Spinal cord (tissue), 10 donors: Measurements from ENCODE around the gene HMCN2. TPM values are rescaled to one million over a fixed set of nuclear protein-coding genes. Genes with fewer than 3 reads are reported as not detected.

Experiments
- DNase-seq, 6 donors: peaks; one replicate each; pipeline versions ENCODE4 v3.0.0 to v3.0.0-alpha.2; 2013 to 2015; ENCODE audit warnings: low spot score in 6 of 6, low read depth in 4 of 6
- H3K27ac ChIP-seq: one replicate; pipeline ENCODE4 v1.5.1; 2013; ENCODE audit warnings: low read depth, low read length, control low read depth
- H3K27me3 ChIP-seq: one replicate; pipeline ENCODE4 v1.6.1; 2013; ENCODE audit warnings: low read length; ENCODE audit not compliant: control insufficient read depth, insufficient read depth
- H3K36me3 ChIP-seq: one replicate; pipeline ENCODE4 v1.6.1; 2013; ENCODE audit warnings: low read length; ENCODE audit not compliant: control insufficient read depth, insufficient read depth
- H3K4me1 ChIP-seq: one replicate; pipeline ENCODE4 v1.6.1; 2013; ENCODE audit warnings: low read length; ENCODE audit not compliant: control insufficient read depth, insufficient read depth
- H3K4me3 ChIP-seq: one replicate; pipeline ENCODE4 v1.5.1; 2013; ENCODE audit warnings: low read depth, low read length, control low read depth
- H3K9me3 ChIP-seq: one replicate; pipeline ENCODE4 v1.6.1; 2013; ENCODE audit warnings: low read length; ENCODE audit not compliant: control insufficient read depth, insufficient read depth
- WGBS: methylation state at CpG from one replicate; pipeline ENCODE4 v1.1.5; 2013; ENCODE audit warnings: missing lambda C conversion rate; ENCODE audit not compliant: insufficient coverage; 5-methylcytosine and 5-hydroxymethylcytosine counted together
- polyA plus RNA-seq, 2 donors: library from polyadenylated mRNA; unstranded; fragments of 120-200 nt; gene quantifications; one replicate each; pipeline ENCODE4 v1.2.1, GENCODE V29; 2013; ENCODE audit not compliant: insufficient read length in 2 of 2
- total RNA-seq, 2 donors: library from RNA; depleted of rRNA in 1 of 2; stranded (reverse); fragments of 120-200 nt in 1 of 2; fragments of >200 nt in 1 of 2; gene quantifications; one replicate each; pipeline versions ENCODE4 v1.2.3 to v1.2.4, GENCODE V29; 2013 to 2014
- donor health status: healthy.

Gene HMCN2
- total and polyA plus RNA-seq, 4 donors, result 0.88 to 5.9 (median 3.5) TPM

DNA sequence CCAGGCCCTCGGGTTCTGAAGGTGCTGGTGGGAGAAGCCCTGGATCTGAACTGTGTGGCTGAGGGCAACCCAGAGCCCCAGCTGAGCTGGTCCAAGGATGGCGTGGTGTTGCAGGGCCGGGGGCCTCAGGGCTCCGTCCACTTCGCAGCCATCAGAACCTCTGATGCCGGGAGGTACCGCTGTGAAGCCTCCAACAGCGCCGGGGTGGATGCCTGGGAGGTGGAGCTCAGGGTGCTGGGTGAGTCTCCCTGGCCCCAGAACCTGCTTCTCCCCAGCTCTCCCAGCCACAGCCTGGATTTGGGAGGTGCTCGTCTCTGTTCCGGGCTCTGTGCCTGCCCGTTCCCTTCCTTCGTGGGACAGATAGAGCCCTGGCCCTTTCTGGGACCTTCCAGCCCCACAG, 75.6 kb downstream of the HMCN2 start:
- 86% methylated on average over 12 of the region's 13 CpGs for WGBS
- peaks cover 22% of the 10 kb centered on the region for H3K36me3 ChIP-seq
- H3K27me3 ChIP-seq, result no peaks in the 10 kb centered on the region
- DNase-seq, result no peak
- no peaks in the 10 kb centered on the region for H3K9me3 ChIP-seq
- H3K27ac ChIP-seq, result no peak overlapping the region
- H3K4me3 ChIP-seq, result no peak overlapping the region
- H3K4me1 ChIP-seq, result peaks cover 11% of the 10 kb centered on the region

- H3K27ac ChIP-seq, result no peak overlapping the region
- 77% methylated on average over 6 of the region's 13 CpGs for WGBS
- H3K9me3 ChIP-seq, result no peaks in the 10 kb centered on the region
Observed at GRCh38 chr9:130341839-130342713, 76.5 kb downstream of the HMCN2 start.

DNA sequence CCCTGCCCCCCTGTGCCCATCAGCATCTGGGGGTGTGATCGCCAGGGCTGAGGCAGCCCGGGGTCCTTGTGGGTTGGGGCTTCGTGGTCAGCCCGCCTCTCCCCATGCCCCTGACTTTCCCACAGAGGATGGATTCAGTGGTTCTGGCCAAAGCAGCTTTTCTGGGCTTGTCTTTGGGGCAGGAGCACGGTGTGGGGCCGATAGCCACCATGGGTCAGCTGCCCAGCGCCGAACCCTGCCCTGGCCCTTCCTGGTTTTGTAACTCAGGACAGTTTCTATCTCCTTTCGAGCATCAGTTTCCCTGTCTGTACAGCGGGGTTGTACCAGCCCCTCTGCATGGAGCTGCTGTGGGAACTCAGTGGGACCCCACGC, 77.1 kb downstream of the HMCN2 start:
- H3K27me3 ChIP-seq, result no peaks in the 10 kb centered on the region
- no peaks in the 10 kb centered on the region for H3K4me1 ChIP-seq
- H3K36me3 ChIP-seq, result peaks cover 18% of the 10 kb centered on the region
- H3K9me3 ChIP-seq, result no peaks in the 10 kb centered on the region
- 79% methylated on average over 11 of the region's 11 CpGs for WGBS
- H3K4me3 ChIP-seq, result no peak overlapping the region
- no peak for DNase-seq
- no peak overlapping the region for H3K27ac ChIP-seq

More at GRCh38 chr9:130341839-130342713, 76.5 kb downstream of the HMCN2 start:
- Histone ChIP-seq H3K36me3 (peaks cover 19% of the 10 kb centered on the region), H3K4me1 (peaks cover 3% of the 10 kb centered on the region), H3K27me3 (no peaks in the 10 kb centered on the region), H3K4me3 (no peak overlapping the region)
- no peak for DNase-seq

DNA sequence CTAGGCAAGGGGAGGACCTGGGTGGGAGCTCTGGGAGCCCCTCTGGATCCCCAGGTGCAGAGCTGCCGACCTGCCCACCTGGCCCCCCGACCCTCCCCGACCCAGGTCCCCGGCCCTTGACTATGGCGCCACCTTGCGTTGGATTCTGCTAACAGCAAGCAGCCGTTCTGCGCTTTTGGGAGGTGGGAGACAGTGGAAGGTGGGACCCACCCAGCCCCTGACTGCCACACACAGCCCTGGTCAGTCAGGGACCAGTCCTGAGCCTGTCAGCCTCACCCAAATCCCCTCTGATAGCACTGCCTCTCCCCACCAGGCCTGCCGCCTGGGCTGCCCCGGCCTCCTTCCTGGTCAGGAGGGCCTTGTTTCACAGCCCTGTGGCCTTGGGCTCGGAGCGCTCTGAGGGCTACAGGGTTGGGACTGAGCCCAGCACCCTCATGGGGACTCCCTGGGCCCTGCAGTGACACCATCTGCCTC, 77.9 kb downstream of the HMCN2 start:
- Histone ChIP-seq H3K4me1 (no peaks in the 10 kb centered on the region), H3K27ac (no peak overlapping the region), H3K36me3 (peaks cover 12% of the 10 kb centered on the region), H3K4me3 (no peak overlapping the region), H3K27me3 (no peaks in the 10 kb centered on the region), H3K9me3 (no peaks in the 10 kb centered on the region)
- DNase-seq, result peak in 2 of 6 donors; percentile 23 to 39
- WGBS, result 42% methylated on average over 11 of the region's 12 CpGs

DNA sequence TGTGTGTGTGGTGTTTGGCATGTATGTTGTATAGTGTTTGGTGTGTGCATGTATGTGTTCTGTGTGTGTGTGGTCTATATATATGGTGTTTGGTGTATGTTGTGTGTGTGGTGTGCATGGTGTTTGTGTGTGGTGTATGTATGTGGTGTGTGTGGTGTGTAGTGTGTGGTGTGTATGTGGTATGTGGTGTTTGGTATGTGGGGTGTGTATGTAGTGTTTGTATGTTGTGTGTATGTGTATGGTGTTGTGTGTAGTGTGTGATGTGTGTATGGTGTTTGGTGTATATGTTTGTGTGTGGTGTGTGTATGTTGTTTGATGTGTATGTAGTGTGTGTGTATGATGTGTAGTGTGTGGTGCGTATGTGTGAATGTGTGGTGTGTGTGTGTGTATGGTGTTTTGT, 78.8 kb downstream of the HMCN2 start:
- no peaks in the 10 kb centered on the region for H3K27me3 ChIP-seq
- H3K4me3 ChIP-seq, result no peak overlapping the region
- no peaks in the 10 kb centered on the region for H3K9me3 ChIP-seq
- 100% methylated on average over 1 of the region's 1 CpG for WGBS
- H3K4me1 ChIP-seq, result no peaks in the 10 kb centered on the region
- H3K36me3 ChIP-seq, result peaks cover 12% of the 10 kb centered on the region
- H3K27ac ChIP-seq, result no peak overlapping the region
- no peak for DNase-seq

GRCh38 chr9:130345009-130345896, 79.7 kb downstream of the HMCN2 start:
- H3K4me1 ChIP-seq, result no peaks in the 10 kb centered on the region
- DNase-seq, result no peak
- H3K27ac ChIP-seq, result no peak overlapping the region
- no peak overlapping the region for H3K4me3 ChIP-seq
- H3K36me3 ChIP-seq, result peaks cover 12% of the 10 kb centered on the region
- H3K9me3 ChIP-seq, result no peaks in the 10 kb centered on the region
- H3K27me3 ChIP-seq, result no peaks in the 10 kb centered on the region
- 59% methylated on average over 9 of the region's 9 CpGs for whole genome bisulfite sequencing

GRCh38 chr9:130345897-130346385, 80.4 kb downstream of the HMCN2 start:
- WGBS, result 39% methylated on average over 13 of the region's 13 CpGs
- no peaks in the 10 kb centered on the region for H3K27me3 ChIP-seq
- H3K27ac ChIP-seq, result no peak overlapping the region
- peaks cover 11% of the 10 kb centered on the region for H3K36me3 ChIP-seq
- H3K9me3 ChIP-seq, result no peaks in the 10 kb centered on the region
- no peak overlapping the region for H3K4me3 ChIP-seq
- DNase-seq, result no peak
- H3K4me1 ChIP-seq, result no peaks in the 10 kb centered on the region

DNA sequence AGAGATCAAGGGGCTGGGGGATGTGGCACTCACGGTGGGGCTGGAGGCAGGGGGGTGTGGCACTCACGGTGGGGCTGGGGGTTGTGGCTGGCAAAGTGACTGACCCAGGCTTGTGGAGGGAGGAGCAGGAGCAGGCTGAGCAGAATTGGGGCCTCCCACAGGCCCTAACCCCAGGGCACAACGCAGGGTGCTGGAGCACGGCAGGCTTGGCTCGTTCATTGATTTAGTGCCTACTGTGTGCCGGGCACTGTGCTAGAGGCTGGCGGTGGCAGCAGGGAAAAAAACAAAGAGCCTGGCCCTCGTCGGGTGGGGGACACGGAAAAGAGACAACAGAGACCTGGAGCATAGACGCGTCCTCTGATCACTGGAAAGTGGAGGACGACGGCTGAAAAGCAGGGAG, 80.9 kb downstream of the HMCN2 start:
- Histone ChIP-seq H3K36me3 (peaks cover 9% of the 10 kb centered on the region), H3K4me1 (no peaks in the 10 kb centered on the region), H3K9me3 (no peaks in the 10 kb centered on the region), H3K4me3 (no peak overlapping the region), H3K27ac (no peak overlapping the region), H3K27me3 (no peaks in the 10 kb centered on the region)
- WGBS, result 49% methylated on average over 14 of the region's 14 CpGs
- DNase-seq, result no peak

GRCh38 chr9:130347036-130347435, 81.5 kb downstream of the HMCN2 start:
- Histone ChIP-seq H3K27ac (no peak overlapping the region), H3K4me1 (no peaks in the 10 kb centered on the region), H3K36me3 (peaks cover 9% of the 10 kb centered on the region), H3K9me3 (no peaks in the 10 kb centered on the region), H3K4me3 (no peak overlapping the region), H3K27me3 (no peaks in the 10 kb centered on the region)
- no peak for DNase-seq
- WGBS, result 79% methylated on average over 14 of the region's 14 CpGs
